Activated CD4-positive, alpha-beta T cell treated with anti-CD3 and anti-CD28 coated beads for 36 hours (primary cell): ENCODE measurements around the gene ADCYAP1R1. TPM values are rescaled to one million over a fixed set of nuclear protein-coding genes. Genes with fewer than 3 reads are reported as not detected.

ENCODE experiments used
- ATAC-seq: fragments of 200-7000 bp; cut with Tn5 transposase; one replicate; pipeline ENCODE4 v1.10.0; 2021; ENCODE audit warnings: mild to moderate bottlenecking, moderate library complexity
- CTCF ChIA-PET: fragments of 350-600 bp; sonication (Branson Sonifier 250); formaldehyde crosslinking; loops from one replicate; lab custom pipeline; 2021; ENCODE audit warnings: antibody characterized with exemption; lab: Charles Lee
- POLR2A ChIA-PET: fragments of 350-600 bp; sonication (Branson Sonifier 250); formaldehyde crosslinking; loops from one replicate; lab custom pipeline; 2021; ENCODE audit warnings: antibody characterized with exemption, inconsistent platforms; lab: Charles Lee
- DNase-seq: peaks from one replicate; pipeline ENCODE4 v3.0.0-alpha.2; 2020
- H3K27ac Mint-ChIP-seq: one replicate; pipeline ENCODE4 v1.8.0; 2021; ENCODE audit warnings: mixed read lengths
- H3K27me3 Mint-ChIP-seq: one replicate; pipeline ENCODE4 v1.8.0; 2021; ENCODE audit warnings: mixed read lengths
- H3K36me3 Mint-ChIP-seq: one replicate; pipeline ENCODE4 v1.8.0; 2021; ENCODE audit warnings: low read depth, mixed read lengths
- H3K4me1 Mint-ChIP-seq: one replicate; pipeline ENCODE4 v1.8.0; 2021; ENCODE audit warnings: mixed read lengths
- H3K4me3 Mint-ChIP-seq: one replicate; pipeline ENCODE4 v1.8.0; 2021; ENCODE audit warnings: mild to moderate bottlenecking, moderate library complexity, mixed read lengths
- H3K9me3 Mint-ChIP-seq: one replicate; pipeline ENCODE4 v1.8.0; 2021; ENCODE audit warnings: low read depth, mixed read lengths
- intact Hi-C, 2 experiments: fragments of 100-400 bp; cut with DNase I in 1 of 2; cut with micrococcal nuclease in 1 of 2; formaldehyde crosslinking; loops; one replicate each; pipeline versions ENCODE4 v1.14.2 to v1.15.1; 2022 to 2024; cut with DNase I, micrococcal nuclease
- total RNA-seq, 2 experiments: library from RNA; stranded (reverse); gene quantifications; one replicate each; pipeline ENCODE4 v1.2.3, GENCODE V29; 2021

ADCYAP1R1 gene
- not detected for total RNA-seq

GRCh38 chr7:31051598-31052486 lies at the start of gene ADCYAP1R1:
TSS of gene ADCYAP1R1 (plus strand) at chr7:31052308. CDS start at chr7:31063265, 10,957 bp downstream.
- ATAC-seq (no peak), DNase-seq (no peak)
- ChIA-PET POLR2A (interaction anchor here (0.6 kb wide), 1 partner anchor 41 kb away, joined by 3 read pairs; no protein-coding TSS in a partner anchor), CTCF (interaction anchor here (0.6 to 0.8 kb wide), 2 partner anchors 20 to 77 kb away, joined by 3 to 4 read pairs; no protein-coding TSS in a partner anchor)
- Mint-ChIP-seq H3K27me3 (peaks cover 26% of the 10 kb centered on the region), H3K27ac (no peak within 1 kb of the TSS), H3K36me3 (no peaks in the 10 kb centered on the region), H3K4me3 (no peak within 1 kb of the TSS), H3K9me3 (no peaks in the 10 kb centered on the region), H3K4me1 (peaks cover 3% of the 10 kb centered on the region)
- intact Hi-C loops, result no loop called here

DNA sequence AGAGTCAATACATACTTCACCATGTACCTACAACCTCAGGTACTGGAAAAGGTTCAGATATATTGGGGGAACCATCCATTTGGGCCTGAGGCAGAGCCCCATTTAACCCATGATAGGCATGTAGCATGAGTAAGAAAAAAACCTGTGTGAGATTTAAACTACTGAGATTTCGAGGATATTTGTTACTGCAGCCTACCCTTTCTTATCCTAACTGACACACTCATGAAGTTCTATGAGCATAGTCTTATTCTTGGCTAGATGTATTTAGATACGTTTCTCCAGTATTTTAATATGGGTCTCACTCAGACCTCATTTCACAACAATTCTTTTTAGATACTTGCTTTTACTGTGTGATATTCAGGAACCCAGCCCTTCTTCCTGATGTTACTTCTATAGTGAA lies 49.0 kb upstream of the ADCYAP1R1 start:
- Mint-ChIP-seq H3K27me3 (peaks cover 6% of the 10 kb centered on the region), H3K27ac (no peak overlapping the region), H3K4me3 (no peak overlapping the region), H3K4me1 (no peaks in the 10 kb centered on the region), H3K36me3 (no peaks in the 10 kb centered on the region), H3K9me3 (no peaks in the 10 kb centered on the region)
- intact Hi-C loops, result no loop called here
- ATAC-seq, result no peak
- CTCF ChIA-PET, result no interaction called here
- POLR2A ChIA-PET, result no interaction called here
- DNase-seq, result no peak

DNA sequence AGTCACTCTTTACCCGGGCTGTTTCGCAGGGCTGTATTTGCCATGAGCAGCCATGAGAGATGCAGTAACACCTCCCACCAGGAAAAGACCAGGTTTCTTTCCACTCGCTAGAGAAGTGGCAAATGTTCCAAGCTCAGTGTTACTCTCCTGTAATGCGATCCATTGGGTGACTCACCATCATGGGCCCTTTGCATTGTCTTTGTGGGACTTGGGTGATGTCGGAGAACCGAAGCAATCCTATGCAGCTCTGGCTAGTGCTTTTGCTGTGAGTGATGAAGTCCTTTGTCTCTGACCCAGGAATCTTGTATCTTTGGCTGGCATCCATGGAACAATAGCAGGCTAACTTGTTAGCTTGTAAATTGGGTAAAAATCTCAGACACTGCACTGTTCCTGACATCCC lies 48.4 kb upstream of the ADCYAP1R1 start:
- Mint-ChIP-seq H3K4me3 (no peak overlapping the region), H3K9me3 (no peaks in the 10 kb centered on the region), H3K27me3 (peaks cover 8% of the 10 kb centered on the region), H3K27ac (no peak overlapping the region), H3K36me3 (no peaks in the 10 kb centered on the region), H3K4me1 (no peaks in the 10 kb centered on the region)
- ChIA-PET POLR2A (no interaction called here), CTCF (no interaction called here)
- DNase-seq (no peak), ATAC-seq (no peak)
- intact Hi-C loops, result no loop called here

- no peaks in the 10 kb centered on the region for H3K4me1 Mint-ChIP-seq
- ChIA-PET POLR2A (no interaction called here), CTCF (no interaction called here)
- no peak overlapping the region for H3K4me3 Mint-ChIP-seq
- intact Hi-C loops, result no loop called here
- H3K27me3 Mint-ChIP-seq, result peaks cover 8% of the 10 kb centered on the region
- no peak for ATAC-seq
- DNase-seq, result no peak
- no peaks in the 10 kb centered on the region for H3K9me3 Mint-ChIP-seq
- no peaks in the 10 kb centered on the region for H3K36me3 Mint-ChIP-seq
- no peak overlapping the region for H3K27ac Mint-ChIP-seq
Measured at GRCh38 chr7:31004393-31004792, 47.7 kb upstream of the ADCYAP1R1 start.

- no peak for ATAC-seq
- Mint-ChIP-seq H3K27ac (no peak overlapping the region), H3K27me3 (peaks cover 11% of the 10 kb centered on the region), H3K4me3 (no peak overlapping the region), H3K36me3 (no peaks in the 10 kb centered on the region), H3K9me3 (no peaks in the 10 kb centered on the region), H3K4me1 (no peaks in the 10 kb centered on the region)
- no peak for DNase-seq
- intact Hi-C loops, result no loop called here
- ChIA-PET POLR2A (no interaction called here), CTCF (interaction anchor here (1.7 kb wide), 1 partner anchor 23 kb away, joined by 4 read pairs; no protein-coding TSS in a partner anchor)
Measured at GRCh38 chr7:31006857-31007256, 45.3 kb upstream of the ADCYAP1R1 start.

DNA sequence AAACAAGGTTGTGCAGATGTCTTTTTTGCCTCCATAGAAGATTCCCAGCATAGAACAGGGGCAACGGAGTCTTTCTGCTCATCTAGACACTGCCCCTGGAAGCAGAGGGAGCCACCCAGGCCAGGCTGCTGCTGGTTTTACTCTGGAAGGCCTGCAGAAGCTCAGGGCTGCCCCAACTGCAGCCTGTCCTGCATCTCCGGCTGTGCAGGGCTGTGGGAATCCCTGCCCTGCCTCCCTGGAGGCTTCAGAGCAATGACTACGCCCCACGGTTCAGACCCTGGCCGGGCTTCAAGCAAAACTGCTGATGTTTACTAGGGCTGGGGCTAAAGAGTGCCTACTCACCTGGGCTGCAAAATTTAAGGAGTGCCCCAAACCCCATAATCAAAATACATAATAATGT lies 44.5 kb upstream of the ADCYAP1R1 start:
- Mint-ChIP-seq H3K36me3 (no peaks in the 10 kb centered on the region), H3K4me3 (no peak overlapping the region), H3K27ac (no peak overlapping the region), H3K27me3 (peaks cover 11% of the 10 kb centered on the region), H3K4me1 (no peaks in the 10 kb centered on the region), H3K9me3 (no peaks in the 10 kb centered on the region)
- ATAC-seq, result no peak
- ChIA-PET CTCF (interaction anchor here (1.7 kb wide), 1 partner anchor 24 kb away, joined by 4 read pairs; no protein-coding TSS in a partner anchor), POLR2A (no interaction called here)
- DNase-seq, result no peak
- intact Hi-C loops, result no loop called here

GRCh38 chr7:31014826-31015225 lies 37.3 kb upstream of the ADCYAP1R1 start:
- Mint-ChIP-seq H3K4me3 (no peak overlapping the region), H3K27me3 (peaks cover 19% of the 10 kb centered on the region), H3K9me3 (no peaks in the 10 kb centered on the region), H3K4me1 (peaks cover 4% of the 10 kb centered on the region), H3K27ac (no peak overlapping the region), H3K36me3 (no peaks in the 10 kb centered on the region)
- intact Hi-C loops, result no loop called here
- DNase-seq (no peak), ATAC-seq (no peak)
- ChIA-PET CTCF (interaction anchor here (1.0 kb wide), 1 partner anchor 10 kb away, joined by 3 read pairs; no protein-coding TSS in a partner anchor), POLR2A (no interaction called here)

GRCh38 chr7:31017032-31017675 lies 35.0 kb upstream of the ADCYAP1R1 start:
- H3K27ac Mint-ChIP-seq, result no peak overlapping the region
- H3K9me3 Mint-ChIP-seq, result no peaks in the 10 kb centered on the region
- ChIA-PET CTCF (interaction anchor here (1.6 kb wide), 1 partner anchor 34 kb away, joined by 6 read pairs; no protein-coding TSS in a partner anchor), POLR2A (no interaction called here)
- intact Hi-C loops, result no loop called here
- no peaks in the 10 kb centered on the region for H3K36me3 Mint-ChIP-seq
- ATAC-seq, result no peak
- DNase-seq, result no peak
- peaks cover 13% of the 10 kb centered on the region for H3K27me3 Mint-ChIP-seq
- H3K4me3 Mint-ChIP-seq, result no peak overlapping the region
- H3K4me1 Mint-ChIP-seq, result peaks cover 6% of the 10 kb centered on the region

DNA sequence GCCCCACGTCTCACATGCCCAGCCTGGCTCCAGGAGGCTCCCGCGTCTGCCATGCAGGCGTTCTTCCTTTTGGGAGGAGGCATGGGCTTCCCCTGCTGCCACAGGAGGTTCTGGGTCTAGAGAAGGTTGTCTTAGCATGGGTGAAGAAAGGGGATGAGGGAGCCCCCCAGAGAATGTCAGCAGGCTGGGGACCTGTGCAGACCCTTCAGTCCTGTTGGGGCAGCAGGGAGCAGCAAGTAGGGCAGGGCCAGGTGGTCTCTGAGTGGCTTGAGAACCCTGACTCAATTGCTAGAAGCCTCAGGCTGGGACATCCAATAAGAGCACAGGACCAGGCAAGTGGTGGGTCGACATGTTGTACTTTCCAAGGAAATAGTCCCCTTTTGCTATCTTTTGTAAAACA lies 34.4 kb upstream of the ADCYAP1R1 start:
- H3K4me1 Mint-ChIP-seq, result peaks cover 6% of the 10 kb centered on the region
- no peak for DNase-seq
- ChIA-PET CTCF (no interaction called here), POLR2A (no interaction called here)
- ATAC-seq, result no peak
- no peak overlapping the region for H3K27ac Mint-ChIP-seq
- H3K9me3 Mint-ChIP-seq, result no peaks in the 10 kb centered on the region
- intact Hi-C loops, result no loop called here
- H3K4me3 Mint-ChIP-seq, result no peak overlapping the region
- no peaks in the 10 kb centered on the region for H3K36me3 Mint-ChIP-seq
- peaks cover 13% of the 10 kb centered on the region for H3K27me3 Mint-ChIP-seq

DNA sequence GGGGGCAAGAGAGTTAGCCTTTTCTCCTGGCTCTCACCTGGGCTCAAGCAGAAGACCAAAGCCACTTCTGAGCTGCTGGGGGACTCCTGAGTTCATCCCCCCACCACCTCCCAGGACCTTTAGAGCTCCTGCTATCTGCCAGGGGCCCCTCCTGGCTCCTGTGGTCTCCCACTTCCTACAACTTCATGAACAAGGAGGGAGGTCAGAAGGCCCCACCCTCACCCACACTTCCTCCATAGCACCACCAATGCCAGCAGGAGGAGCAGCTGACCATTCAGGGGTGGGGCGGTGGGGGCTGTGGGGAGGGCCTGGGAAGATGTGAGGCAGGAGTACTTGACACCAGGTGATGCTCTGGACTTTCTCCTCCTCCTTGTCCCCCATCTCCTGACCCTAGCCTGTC lies 32.6 kb upstream of the ADCYAP1R1 start:
- Mint-ChIP-seq H3K4me3 (no peak overlapping the region), H3K4me1 (peaks cover 14% of the 10 kb centered on the region), H3K27ac (no peak overlapping the region), H3K9me3 (peaks cover 5% of the 10 kb centered on the region), H3K27me3 (peaks cover 7% of the 10 kb centered on the region), H3K36me3 (no peaks in the 10 kb centered on the region)
- CTCF ChIA-PET, result interaction anchor here (0.6 kb wide), 1 partner anchor 36 kb away, joined by 4 read pairs; no protein-coding TSS in a partner anchor
- POLR2A ChIA-PET, result no interaction called here
- no peak for ATAC-seq
- DNase-seq, result no peak
- intact Hi-C loops, result no loop called here

DNA sequence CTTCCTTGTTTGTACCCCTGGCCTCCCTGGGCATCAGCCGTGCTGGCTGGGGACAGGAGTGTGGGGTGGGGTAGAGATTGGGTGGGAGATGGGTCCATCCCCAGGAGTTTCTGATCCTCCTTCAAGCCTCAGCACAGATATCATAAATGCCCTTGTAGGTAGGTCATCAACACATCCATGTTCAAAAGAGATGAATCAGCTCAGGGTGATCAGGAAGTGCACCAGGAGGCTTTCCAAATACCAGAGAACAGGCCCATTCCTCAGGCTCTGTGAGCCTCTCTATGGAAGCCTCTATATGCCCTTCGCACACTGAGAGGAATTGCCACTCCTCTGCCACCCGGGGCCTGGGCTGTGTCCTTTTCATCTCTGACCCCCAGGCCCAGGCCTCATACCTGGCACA lies 31.9 kb upstream of the ADCYAP1R1 start:
- H3K9me3 Mint-ChIP-seq, result peaks cover 5% of the 10 kb centered on the region
- peaks cover 5% of the 10 kb centered on the region for H3K27me3 Mint-ChIP-seq
- no peak overlapping the region for H3K4me3 Mint-ChIP-seq
- no peak overlapping the region for H3K27ac Mint-ChIP-seq
- no peaks in the 10 kb centered on the region for H3K36me3 Mint-ChIP-seq
- ChIA-PET CTCF (interaction anchor here (0.6 kb wide), 1 partner anchor 37 kb away, joined by 4 read pairs; no protein-coding TSS in a partner anchor), POLR2A (no interaction called here)
- DNase-seq, result no peak
- peaks cover 14% of the 10 kb centered on the region for H3K4me1 Mint-ChIP-seq
- intact Hi-C loops, result no loop called here
- no peak for ATAC-seq
